Skin epidermis (tissue), 12 donors: ENCODE measurements around the gene TCF12.

Experiments
- H3K27ac ChIP-seq, 21 experiments: fragments of 200-600 bp; sonication (generic) in 11 of 21; one replicate each; pipeline ENCODE4 v1.5.0; 2020; ENCODE audit warnings: mild to moderate bottlenecking in 3 of 21, inconsistent platforms in 2 of 21, moderate library complexity in 2 of 21
- H3K4me3 ChIP-seq, 7 experiments: fragments of 200-600 bp; sonication (generic) in 2 of 7; one replicate each; pipeline ENCODE4 v1.5.0; 2020; ENCODE audit warnings: inconsistent platforms in 2 of 7, mild to moderate bottlenecking in 2 of 7, moderate library complexity in 1 of 7

Gene TCF12

GRCh38 chr15:57290826-57291225, 372.4 kb downstream of the TCF12 start:
- Histone ChIP-seq H3K27ac (no peak overlapping the region), H3K4me3 (no peak overlapping the region)

GRCh38 chr15:57296473-57297162, 378.2 kb downstream of the TCF12 start:
- H3K27ac ChIP-seq = peak overlapping the region in 5 of 21 experiments; percentile 7 to 61 (median 25)
- H3K4me3 ChIP-seq = no peak overlapping the region

GRCh38 chr15:57297163-57297593, 378.7 kb downstream of the TCF12 start:
- H3K27ac ChIP-seq = peak overlapping the region in 5 of 21 experiments; percentile 7 to 39 (median 16)
- no peak overlapping the region for H3K4me3 ChIP-seq

GRCh38 chr15:57297630-57298029, 379.2 kb downstream of the TCF12 start:
- peak overlapping the region in 1 of 21 experiments; percentile 16 for H3K27ac ChIP-seq

GRCh38 chr15:57298204-57298603, 379.8 kb downstream of the TCF12 start:
- H3K27ac ChIP-seq = peak overlapping the region in 3 of 21 experiments; percentile 37 to 51 (median 41)
- no peak overlapping the region for H3K4me3 ChIP-seq

More at GRCh38 chr15:57297630-57298029, 379.2 kb downstream of the TCF12 start:
- H3K4me3 ChIP-seq = no peak overlapping the region

GRCh38 chr15:57298843-57299550, 380.6 kb downstream of the TCF12 start:
- no peak overlapping the region for H3K4me3 ChIP-seq
- peak overlapping the region in 5 of 21 experiments; percentile 37 to 51 (median 47) for H3K27ac ChIP-seq

- Histone ChIP-seq H3K27ac (peak overlapping the region in 1 of 21 experiments; percentile 42), H3K4me3 (no peak overlapping the region)
Measured at GRCh38 chr15:57301307-57301706, 382.9 kb downstream of the TCF12 start.

GRCh38 chr15:57302640-57303257, 384.3 kb downstream of the TCF12 start:
- Histone ChIP-seq H3K4me3 (no peak overlapping the region), H3K27ac (no peak overlapping the region)

GRCh38 chr15:57305009-57305408, 386.6 kb downstream of the TCF12 start:
- H3K27ac ChIP-seq = no peak overlapping the region
- no peak overlapping the region for H3K4me3 ChIP-seq

GRCh38 chr15:57306161-57306943, 387.9 kb downstream of the TCF12 start:
- peak overlapping the region; percentile 39 to 53 (median 43) for H3K4me3 ChIP-seq
- peak overlapping the region in 17 of 21 experiments; percentile 4 to 84 (median 63) for H3K27ac ChIP-seq

GRCh38 chr15:57306944-57307411, 388.5 kb downstream of the TCF12 start:
- peak overlapping the region; percentile 39 to 53 (median 43) for H3K4me3 ChIP-seq
- peak overlapping the region in 11 of 21 experiments; percentile 41 to 84 (median 65) for H3K27ac ChIP-seq

- H3K27ac ChIP-seq = no peak overlapping the region
Measured at GRCh38 chr15:57307527-57308169, 389.2 kb downstream of the TCF12 start.

GRCh38 chr15:57308170-57308545, 389.7 kb downstream of the TCF12 start:
- Histone ChIP-seq H3K27ac (no peak overlapping the region), H3K4me3 (no peak overlapping the region)

More at GRCh38 chr15:57307527-57308169, 389.2 kb downstream of the TCF12 start:
- H3K4me3 ChIP-seq = no peak overlapping the region

- Histone ChIP-seq H3K27ac (no peak overlapping the region), H3K4me3 (no peak overlapping the region)
Measured at GRCh38 chr15:57309856-57310760, 391.7 kb downstream of the TCF12 start.

- no peak overlapping the region for H3K27ac ChIP-seq
- no peak overlapping the region for H3K4me3 ChIP-seq
Measured at GRCh38 chr15:57310876-57311275, 392.4 kb downstream of the TCF12 start.

GRCh38 chr15:57312006-57312317, 393.5 kb downstream of the TCF12 start:
- Histone ChIP-seq H3K27ac (no peak overlapping the region), H3K4me3 (no peak overlapping the region)

- no peak overlapping the region for H3K27ac ChIP-seq
- H3K4me3 ChIP-seq = no peak overlapping the region
Measured at GRCh38 chr15:57312318-57313133, 394.1 kb downstream of the TCF12 start.

GRCh38 chr15:57313134-57313483, 394.7 kb downstream of the TCF12 start:
- no peak overlapping the region for H3K27ac ChIP-seq
- H3K4me3 ChIP-seq = no peak overlapping the region
